Measurements from ENCODE around the gene INTS4.

DNA sequence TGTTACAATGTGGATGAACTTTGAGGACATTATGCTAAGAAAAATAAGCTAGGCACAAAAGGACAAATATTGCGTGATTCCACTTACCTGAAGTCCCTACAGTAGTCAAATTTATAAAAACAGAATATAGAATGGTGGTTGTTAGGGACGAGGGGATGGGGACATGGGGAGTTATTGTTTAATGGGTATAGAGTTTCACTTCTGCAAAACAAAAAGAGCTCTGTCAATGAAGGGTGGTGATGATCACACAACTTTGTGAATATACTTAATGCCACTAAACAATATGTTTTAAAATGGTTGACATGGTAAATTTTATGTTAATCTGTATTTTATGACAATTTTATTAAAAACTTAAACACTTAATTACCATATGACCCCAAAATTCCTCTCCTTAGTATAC lies 26.1 kb downstream of the INTS4 start:
- TF ChIP-seq, protein P1, sequence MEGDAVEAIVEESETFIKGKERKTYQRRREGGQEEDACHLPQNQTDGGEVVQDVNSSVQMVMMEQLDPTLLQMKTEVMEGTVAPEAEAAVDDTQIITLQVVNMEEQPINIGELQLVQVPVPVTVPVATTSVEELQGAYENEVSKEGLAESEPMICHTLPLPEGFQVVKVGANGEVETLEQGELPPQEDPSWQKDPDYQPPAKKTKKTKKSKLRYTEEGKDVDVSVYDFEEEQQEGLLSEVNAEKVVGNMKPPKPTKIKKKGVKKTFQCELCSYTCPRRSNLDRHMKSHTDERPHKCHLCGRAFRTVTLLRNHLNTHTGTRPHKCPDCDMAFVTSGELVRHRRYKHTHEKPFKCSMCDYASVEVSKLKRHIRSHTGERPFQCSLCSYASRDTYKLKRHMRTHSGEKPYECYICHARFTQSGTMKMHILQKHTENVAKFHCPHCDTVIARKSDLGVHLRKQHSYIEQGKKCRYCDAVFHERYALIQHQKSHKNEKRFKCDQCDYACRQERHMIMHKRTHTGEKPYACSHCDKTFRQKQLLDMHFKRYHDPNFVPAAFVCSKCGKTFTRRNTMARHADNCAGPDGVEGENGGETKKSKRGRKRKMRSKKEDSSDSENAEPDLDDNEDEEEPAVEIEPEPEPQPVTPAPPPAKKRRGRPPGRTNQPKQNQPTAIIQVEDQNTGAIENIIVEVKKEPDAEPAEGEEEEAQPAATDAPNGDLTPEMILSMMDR (IDR thresholded peaks at IDR 0.05; ENCODE audit: insufficient read depth, low read length, poor library complexity, severe bottlenecking), result no peak
- no peak for TF ChIP-seq EZH2phosphoT487 (conservative IDR thresholded peaks at IDR 0.05; ENCODE audit: low read length)

Data from SU-DHL-6 (cell line).